Cardiac fibroblast (primary cell): ENCODE data around the gene OCSTAMP.

Experiments
- DNase-seq, 2 donors: peaks; one replicate each; pipeline versions ENCODE4 v3.0.0 to v3.0.0-alpha.2; 2010; ENCODE audit warnings: low read depth in 2 of 2
- H3K4me3 ChIP-seq, 2 donors: replicated peaks in 1 of 2; 1 replicate in 1 of 2; 2 replicates in 1 of 2; pipeline ENCODE4 v1.5.1; 2011; ENCODE audit warnings: low read depth in 2 of 2, low read length in 2 of 2, mild to moderate bottlenecking in 2 of 2, moderate library complexity in 1 of 2
- TF ChIP-seq, protein P1 (sequence below): IDR thresholded peaks from one replicate; pipeline ENCODE4 v1.5.1; 2011; ENCODE audit warnings: low read depth, mild to moderate bottlenecking, low read length, inconsistent platforms

The OCSTAMP gene

DNA sequence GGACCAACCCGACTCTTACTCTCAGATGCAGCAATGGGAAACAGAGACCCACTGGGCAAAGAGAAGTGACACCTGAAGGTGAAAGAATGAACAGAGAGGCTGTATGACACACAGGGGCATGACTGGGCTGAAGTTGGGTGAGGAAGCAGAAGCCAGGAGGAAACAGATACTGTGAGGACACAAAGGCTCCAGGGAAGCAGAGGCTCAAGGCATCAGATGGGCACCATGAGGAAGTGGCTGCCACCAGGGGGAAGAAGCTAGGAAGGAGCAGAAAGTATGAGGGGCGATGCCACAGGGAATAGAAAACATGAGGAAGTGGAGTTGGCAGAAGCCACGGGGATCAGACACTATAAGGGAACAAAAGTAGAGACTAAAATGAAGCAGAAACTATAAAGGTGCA lies 30.9 kb upstream of the OCSTAMP start:
- DNase-seq = no peak
- TF ChIP-seq, protein P1, sequence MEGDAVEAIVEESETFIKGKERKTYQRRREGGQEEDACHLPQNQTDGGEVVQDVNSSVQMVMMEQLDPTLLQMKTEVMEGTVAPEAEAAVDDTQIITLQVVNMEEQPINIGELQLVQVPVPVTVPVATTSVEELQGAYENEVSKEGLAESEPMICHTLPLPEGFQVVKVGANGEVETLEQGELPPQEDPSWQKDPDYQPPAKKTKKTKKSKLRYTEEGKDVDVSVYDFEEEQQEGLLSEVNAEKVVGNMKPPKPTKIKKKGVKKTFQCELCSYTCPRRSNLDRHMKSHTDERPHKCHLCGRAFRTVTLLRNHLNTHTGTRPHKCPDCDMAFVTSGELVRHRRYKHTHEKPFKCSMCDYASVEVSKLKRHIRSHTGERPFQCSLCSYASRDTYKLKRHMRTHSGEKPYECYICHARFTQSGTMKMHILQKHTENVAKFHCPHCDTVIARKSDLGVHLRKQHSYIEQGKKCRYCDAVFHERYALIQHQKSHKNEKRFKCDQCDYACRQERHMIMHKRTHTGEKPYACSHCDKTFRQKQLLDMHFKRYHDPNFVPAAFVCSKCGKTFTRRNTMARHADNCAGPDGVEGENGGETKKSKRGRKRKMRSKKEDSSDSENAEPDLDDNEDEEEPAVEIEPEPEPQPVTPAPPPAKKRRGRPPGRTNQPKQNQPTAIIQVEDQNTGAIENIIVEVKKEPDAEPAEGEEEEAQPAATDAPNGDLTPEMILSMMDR = no peak
- no peak overlapping the region for H3K4me3 ChIP-seq

DNA sequence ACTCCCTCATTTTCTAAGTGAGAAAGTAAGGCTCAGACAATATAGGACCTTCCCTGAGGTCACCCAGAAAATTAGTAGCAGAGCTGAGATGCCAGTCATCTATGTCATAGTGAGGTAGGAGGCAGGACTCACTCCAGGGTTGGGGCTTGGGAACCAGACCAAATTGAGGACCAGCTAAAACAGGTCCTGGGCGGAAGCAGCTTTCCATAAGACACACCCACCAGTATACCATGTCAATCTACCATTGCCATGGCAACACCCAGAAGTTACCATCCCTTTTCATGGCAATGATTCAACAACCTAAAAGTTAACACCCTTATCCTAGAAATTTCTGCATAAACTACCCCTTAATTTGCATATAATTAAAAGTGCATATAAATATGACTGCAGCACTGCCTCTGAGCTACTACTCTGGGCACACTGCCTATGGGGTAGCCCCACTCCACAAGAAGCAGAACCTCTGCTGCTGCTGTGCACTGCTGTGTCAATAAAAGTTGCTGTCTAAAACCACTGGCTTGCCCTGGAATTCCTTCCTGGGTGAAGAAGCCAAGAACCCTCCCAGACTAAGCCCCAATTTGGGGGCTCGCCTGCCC lies 30.3 kb upstream of the OCSTAMP start:
- no peak overlapping the region for H3K4me3 ChIP-seq
- TF ChIP-seq, protein P1 = no peak
- DNase-seq = no peak

DNA sequence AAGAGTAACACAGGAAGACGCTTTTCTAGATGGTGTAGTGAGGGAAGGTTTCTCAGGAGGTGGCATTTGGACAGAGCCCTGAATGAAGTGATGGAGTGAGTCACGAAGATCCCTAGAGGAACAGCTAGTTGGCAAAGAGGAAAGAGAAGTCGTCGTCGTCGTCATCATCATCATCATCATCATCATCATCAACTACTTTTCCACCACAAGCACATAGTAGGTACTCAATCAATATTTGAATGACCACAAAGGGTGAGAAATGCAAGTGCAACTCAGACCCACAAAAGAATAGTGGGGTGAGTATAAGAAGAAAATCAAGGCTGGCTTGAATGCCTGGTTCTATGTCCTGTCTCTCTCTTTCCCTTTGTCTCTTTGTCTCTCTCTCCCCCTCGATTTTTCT lies 28.3 kb upstream of the OCSTAMP start:
- DNase-seq = no peak
- H3K4me3 ChIP-seq = no peak overlapping the region
- TF ChIP-seq, protein P1 = no peak

DNA sequence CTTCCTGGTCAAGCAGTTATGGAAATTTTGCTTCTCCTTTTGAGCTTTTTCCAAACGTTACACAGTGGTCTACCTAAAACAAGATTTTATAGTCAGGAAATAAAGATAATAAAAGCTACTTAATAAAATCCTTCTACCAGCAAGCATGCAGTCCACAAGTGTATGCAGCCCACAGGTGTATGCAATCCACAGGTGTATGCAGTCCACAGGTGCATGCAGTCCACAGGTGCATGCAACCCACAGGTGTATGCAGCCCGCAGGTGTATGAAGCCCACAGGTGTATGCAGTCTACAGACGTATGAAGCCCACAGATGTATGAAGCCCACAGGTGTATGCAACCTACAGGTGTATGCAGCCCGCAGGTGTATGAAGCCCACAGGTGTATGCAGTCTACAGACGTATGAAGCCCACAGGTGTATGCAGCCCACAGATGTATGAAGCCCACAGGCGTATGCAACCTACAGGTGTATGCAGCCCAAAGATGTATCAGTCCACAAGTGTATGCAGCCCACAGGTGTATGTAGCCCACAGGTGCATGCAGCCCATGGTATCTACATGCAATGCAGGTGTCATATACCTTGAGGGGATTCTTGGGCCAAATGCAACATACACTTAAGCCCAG lies 26.4 kb upstream of the OCSTAMP start:
- TF ChIP-seq, protein P1 = no peak
- DNase-seq = no peak
- no peak overlapping the region for H3K4me3 ChIP-seq

DNA sequence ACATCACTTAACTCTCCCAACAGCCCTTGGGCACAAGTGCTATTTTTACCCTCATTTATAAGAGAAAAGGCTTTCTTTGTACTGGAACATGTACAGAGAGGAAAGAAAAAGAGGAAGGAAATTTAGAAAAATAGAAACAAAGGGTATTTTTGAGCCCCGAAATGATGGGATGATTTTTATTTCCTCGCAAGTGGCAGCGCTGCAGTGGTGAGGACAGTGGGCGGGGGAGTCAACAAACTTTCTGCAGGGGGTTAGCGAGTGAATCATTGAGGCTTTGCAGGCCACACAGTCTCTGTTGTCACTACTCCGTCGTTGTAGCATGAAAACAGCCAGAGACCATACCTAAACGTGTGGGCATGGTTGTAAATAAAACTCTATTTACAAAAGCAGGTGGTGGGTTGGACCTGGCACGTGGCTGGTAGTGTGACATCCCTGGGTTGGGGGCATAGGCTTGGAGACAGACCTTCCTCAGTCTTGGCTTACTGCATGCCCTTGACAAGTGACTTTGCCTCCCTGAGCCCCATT lies 25.5 kb upstream of the OCSTAMP start:
- H3K4me3 ChIP-seq = no peak overlapping the region
- TF ChIP-seq, protein P1 = no peak
- no peak for DNase-seq

DNA sequence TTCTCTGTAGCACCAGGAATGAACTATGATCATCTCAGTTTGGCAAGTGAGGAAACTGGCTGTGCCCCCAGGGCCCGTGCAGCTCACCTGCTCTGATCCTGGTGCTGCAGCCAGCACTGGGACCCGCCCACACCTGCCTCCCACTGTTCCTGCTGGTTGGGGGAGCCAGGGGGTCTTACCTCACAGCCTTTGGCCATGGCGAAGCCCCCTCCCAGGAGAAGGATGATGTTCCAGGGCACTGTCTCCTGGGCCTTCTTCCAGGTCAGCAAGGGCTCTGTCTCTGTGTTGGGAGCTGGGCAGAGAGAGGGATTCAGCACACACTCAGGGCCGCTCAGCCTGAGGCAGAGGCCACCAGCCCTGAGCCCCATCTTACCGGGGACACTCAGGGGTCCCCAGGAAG lies 24.9 kb upstream of the OCSTAMP start:
- H3K4me3 ChIP-seq = no peak overlapping the region
- TF ChIP-seq, protein P1 = no peak
- DNase-seq = no peak
